Stimulated activated naive CD8-positive, alpha-beta T cell treated with anti-CD3 and anti-CD28 coated beads, Interleukin-15, amount 100 ng/mL, for 72 hours (primary cell): ENCODE results near the gene RMC1.
A peak's percentile ranks its signal among the peaks of the same experiment; 100 is the strongest.

Experiments used
- ATAC-seq: fragments of 150-1000 bp; cut with Tn5 transposase; 2 replicates; pipeline ENCODE4 v1.10.0; 2021; ENCODE audit warnings: mild to moderate bottlenecking, moderate library complexity
- DNase-seq, 2 donors: peaks; one replicate each; pipeline ENCODE4 v3.0.0; 2021 to 2022
- H3K27ac Mint-ChIP-seq, 2 donors: one replicate each; pipeline ENCODE4 v1.8.0; 2022; ENCODE audit warnings: mild to moderate bottlenecking in 2 of 2, mixed read lengths in 2 of 2, moderate library complexity in 2 of 2
- H3K27me3 Mint-ChIP-seq: one replicate; pipeline ENCODE4 v1.8.0; 2022; ENCODE audit warnings: mixed read lengths
- H3K4me1 Mint-ChIP-seq: one replicate; pipeline ENCODE4 v1.8.0; 2022; ENCODE audit warnings: mild to moderate bottlenecking, mixed read lengths
- H3K4me3 Mint-ChIP-seq, 2 donors: one replicate each; pipeline ENCODE4 v1.8.0; 2022; ENCODE audit warnings: mild to moderate bottlenecking in 2 of 2, mixed read lengths in 2 of 2, moderate library complexity in 1 of 2
- H3K9me3 Mint-ChIP-seq, 2 donors: one replicate each; pipeline ENCODE4 v1.8.0; 2022; ENCODE audit warnings: mixed read lengths in 2 of 2

Gene RMC1

DNA sequence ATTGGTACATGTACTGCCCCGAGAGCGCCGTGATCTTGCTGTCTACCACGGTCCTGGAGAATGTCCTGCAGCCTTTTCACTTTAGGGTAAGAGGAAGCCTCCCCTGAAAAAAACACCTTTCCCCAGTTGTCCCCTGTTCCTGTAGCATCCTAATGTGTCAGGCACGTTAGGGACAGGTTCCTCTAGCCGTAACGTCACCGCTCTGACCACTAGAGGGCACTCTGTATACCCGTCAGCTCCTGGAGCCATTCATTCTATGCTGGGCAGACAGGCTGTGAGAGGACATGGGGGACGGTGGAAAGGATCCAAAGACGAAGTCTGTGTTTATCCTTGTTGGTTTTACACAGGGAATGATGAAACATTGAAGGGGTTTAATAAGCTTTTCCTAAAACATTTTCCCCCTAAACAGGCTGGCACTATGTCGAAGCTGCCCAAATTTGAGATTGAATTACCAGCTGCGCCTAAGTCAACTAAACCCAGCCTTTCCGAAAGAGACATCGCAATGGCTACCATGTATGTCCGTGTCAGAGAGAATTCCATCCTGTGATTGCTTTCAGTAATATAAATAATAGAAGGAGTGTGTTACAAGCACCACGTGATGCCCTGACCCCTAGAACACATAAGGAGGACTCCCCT lies 12.7 kb downstream of the RMC1 start:
- Mint-ChIP-seq H3K27me3 (no peaks in the 10 kb centered on the region), H3K4me1 (peaks cover 25% of the 10 kb centered on the region), H3K27ac (no peak overlapping the region), H3K9me3 (no peaks in the 10 kb centered on the region), H3K4me3 (no peak overlapping the region)
- DNase-seq (peak; percentile 60 to 70), ATAC-seq (peak; percentile 97)

DNA sequence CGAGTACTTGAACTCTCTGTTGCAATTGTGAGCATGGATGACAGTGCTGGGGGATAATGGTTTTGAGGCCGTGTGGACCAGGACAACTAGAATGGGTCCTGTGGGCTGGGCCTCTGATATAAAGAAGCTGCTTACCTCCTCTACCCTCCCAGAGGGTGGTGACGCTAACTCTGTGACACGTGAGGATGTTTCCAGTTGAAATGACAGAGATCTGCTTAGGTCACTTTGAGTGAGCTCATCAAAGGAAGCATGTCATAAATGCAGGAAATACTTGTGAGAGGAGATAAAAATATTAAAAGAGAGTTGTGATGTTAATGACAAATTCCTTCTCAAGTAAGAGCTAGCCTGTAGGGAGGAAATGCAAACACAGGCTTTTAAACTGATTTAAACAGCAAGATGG lies 16.4 kb downstream of the RMC1 start:
- Mint-ChIP-seq H3K4me3 (no peak overlapping the region), H3K27ac (no peak overlapping the region), H3K9me3 (no peaks in the 10 kb centered on the region), H3K27me3 (no peaks in the 10 kb centered on the region), H3K4me1 (peaks cover 12% of the 10 kb centered on the region)
- no peak for ATAC-seq
- no peak for DNase-seq

DNA sequence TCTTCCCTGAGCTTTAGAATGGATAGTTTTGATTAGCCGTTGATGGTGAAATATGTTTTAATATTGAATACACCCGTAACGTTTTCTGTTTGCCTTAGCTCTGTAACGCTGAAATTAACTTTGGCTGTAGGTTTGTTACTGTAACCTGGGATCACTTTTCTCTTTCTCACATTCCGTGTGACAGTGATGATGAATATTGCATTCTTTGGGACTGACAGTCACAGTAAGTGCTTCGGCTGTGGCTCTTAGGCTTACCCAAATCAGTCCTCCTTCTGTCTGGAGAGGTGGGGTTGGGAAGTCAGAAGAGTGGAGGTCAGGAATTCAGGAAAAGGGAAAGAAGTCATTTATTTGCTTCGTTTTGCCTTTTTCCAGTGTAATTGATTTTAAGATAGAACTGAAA lies 18.0 kb downstream of the RMC1 start:
- Mint-ChIP-seq H3K4me1 (peaks cover 6% of the 10 kb centered on the region), H3K9me3 (no peaks in the 10 kb centered on the region), H3K4me3 (no peak overlapping the region), H3K27ac (no peak overlapping the region), H3K27me3 (no peaks in the 10 kb centered on the region)
- DNase-seq = no peak
- no peak for ATAC-seq

DNA sequence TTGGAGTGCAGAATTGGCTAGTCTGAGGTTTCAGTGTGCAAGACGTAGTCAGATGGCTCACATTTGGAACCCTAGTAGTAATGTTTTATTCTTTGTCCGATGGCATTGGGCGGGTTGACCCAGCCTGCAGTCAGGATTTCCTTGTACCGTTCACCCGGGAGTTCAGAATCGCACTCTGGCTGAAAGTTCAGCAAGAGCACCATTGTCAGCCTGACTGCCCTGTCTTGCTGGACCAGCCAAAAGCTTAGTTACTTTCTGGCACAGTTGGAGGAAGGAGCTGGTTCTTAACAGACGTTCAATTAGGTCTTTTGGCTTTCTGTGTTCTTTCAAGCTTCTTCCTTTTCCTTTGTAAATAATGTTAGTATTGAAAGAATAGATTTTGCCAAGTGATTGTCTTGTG lies 18.6 kb downstream of the RMC1 start:
- no peaks in the 10 kb centered on the region for H3K9me3 Mint-ChIP-seq
- ATAC-seq = no peak
- peaks cover 6% of the 10 kb centered on the region for H3K4me1 Mint-ChIP-seq
- no peak for DNase-seq
- no peak overlapping the region for H3K4me3 Mint-ChIP-seq
- H3K27me3 Mint-ChIP-seq = no peaks in the 10 kb centered on the region
- no peak overlapping the region for H3K27ac Mint-ChIP-seq

DNA sequence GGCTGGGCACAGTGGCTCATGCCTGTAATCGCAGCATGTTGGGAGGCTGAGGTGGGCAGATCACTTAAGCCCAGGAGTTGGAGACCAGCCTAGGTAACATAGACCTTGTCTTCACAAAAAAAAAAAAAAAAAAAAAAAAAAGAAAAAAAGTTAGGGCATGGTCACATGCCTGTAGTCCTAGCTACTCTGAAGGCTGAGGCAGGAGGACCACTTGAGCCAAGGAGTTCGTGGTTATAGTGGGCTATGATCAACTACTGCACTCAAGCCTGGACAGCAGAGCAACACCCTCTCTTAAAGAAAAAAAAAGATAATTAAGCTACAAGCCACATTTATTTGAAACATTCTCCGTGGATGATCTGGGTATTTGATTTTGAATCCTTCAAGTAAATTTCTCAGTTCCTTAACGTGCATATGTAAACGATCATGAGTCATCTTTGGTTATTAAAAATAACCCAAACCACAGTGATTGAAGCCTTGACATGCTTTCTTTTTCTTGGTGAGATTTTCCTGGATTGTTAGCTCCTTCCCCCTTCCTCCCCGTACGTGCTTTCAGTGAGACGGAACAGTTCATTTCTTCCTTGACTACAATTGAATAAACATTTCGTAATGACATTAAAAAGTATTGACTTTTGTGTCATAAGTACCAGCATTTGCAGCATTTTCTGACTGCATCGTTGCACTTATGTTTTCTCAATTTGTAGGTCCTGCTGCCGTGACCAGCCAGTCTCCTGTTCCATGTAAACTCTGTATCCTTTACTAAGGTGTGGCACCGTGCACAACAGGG lies 20.3 kb downstream of the RMC1 start:
- no peak for DNase-seq
- no peak overlapping the region for H3K4me3 Mint-ChIP-seq
- ATAC-seq = no peak
- peaks cover 6% of the 10 kb centered on the region for H3K4me1 Mint-ChIP-seq
- H3K27me3 Mint-ChIP-seq = no peaks in the 10 kb centered on the region
- no peak overlapping the region for H3K27ac Mint-ChIP-seq
- no peaks in the 10 kb centered on the region for H3K9me3 Mint-ChIP-seq

DNA sequence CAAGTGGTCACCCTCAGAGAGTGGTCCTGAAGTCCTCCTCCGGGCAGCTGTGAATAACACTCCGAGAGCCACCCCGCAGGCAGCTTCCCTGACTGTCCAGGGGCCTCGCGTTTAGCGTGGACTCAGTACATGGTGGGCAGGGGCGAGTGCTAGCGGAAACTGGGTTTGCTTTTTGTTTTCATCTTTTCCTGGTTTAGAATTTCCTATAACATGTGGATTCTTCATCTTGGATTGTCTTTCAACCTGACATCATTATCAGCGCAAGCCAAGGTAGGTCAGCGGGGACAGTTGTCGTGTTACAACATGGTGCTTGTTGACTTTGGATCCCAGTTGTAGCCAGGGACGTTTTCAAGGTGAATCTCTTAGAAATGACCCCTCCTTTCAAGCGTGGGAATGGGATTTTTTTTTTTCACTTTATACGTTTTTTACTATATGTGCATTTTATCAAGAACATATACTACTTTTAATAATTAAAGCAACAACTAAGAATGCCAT lies 20.9 kb downstream of the RMC1 start:
- no peak for ATAC-seq

DNA sequence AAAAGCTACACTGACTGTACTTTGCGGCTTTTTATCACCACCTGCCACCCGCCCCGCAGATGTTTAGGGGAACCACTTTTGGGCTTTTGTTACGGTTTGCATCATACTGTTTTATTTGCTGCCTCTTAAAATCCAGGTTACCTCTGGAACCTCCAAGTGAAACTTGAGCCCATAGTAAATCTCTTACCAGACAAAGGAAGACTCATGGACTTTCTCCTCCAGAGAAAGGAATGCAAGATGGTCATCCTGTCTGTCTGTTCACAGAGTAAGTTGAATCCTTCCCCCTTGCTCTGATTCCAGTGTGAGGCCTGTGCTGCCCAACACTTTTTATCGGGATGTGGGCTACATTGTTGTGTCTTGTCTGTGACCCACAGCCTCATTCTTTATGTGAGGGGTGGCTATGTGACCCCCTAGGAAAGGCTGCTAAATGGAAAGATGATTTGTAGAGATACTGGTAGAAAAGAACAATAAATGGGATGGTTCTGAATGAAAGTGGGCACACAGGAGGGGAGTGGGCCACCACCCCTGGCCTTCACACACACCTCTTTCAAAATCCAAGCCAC lies 23.3 kb downstream of the RMC1 start:
- no peaks in the 10 kb centered on the region for H3K27me3 Mint-ChIP-seq
- ATAC-seq = no peak
- no peak overlapping the region for H3K27ac Mint-ChIP-seq
- DNase-seq = no peak
- H3K4me3 Mint-ChIP-seq = no peak overlapping the region
- no peaks in the 10 kb centered on the region for H3K9me3 Mint-ChIP-seq
- peaks cover 19% of the 10 kb centered on the region for H3K4me1 Mint-ChIP-seq

More for the DNA sequence above, 20.9 kb downstream of the RMC1 start:
- H3K27me3 Mint-ChIP-seq = no peaks in the 10 kb centered on the region
- DNase-seq = no peak
- no peak overlapping the region for H3K4me3 Mint-ChIP-seq
- peaks cover 10% of the 10 kb centered on the region for H3K4me1 Mint-ChIP-seq
- no peaks in the 10 kb centered on the region for H3K9me3 Mint-ChIP-seq
- H3K27ac Mint-ChIP-seq = no peak overlapping the region

DNA sequence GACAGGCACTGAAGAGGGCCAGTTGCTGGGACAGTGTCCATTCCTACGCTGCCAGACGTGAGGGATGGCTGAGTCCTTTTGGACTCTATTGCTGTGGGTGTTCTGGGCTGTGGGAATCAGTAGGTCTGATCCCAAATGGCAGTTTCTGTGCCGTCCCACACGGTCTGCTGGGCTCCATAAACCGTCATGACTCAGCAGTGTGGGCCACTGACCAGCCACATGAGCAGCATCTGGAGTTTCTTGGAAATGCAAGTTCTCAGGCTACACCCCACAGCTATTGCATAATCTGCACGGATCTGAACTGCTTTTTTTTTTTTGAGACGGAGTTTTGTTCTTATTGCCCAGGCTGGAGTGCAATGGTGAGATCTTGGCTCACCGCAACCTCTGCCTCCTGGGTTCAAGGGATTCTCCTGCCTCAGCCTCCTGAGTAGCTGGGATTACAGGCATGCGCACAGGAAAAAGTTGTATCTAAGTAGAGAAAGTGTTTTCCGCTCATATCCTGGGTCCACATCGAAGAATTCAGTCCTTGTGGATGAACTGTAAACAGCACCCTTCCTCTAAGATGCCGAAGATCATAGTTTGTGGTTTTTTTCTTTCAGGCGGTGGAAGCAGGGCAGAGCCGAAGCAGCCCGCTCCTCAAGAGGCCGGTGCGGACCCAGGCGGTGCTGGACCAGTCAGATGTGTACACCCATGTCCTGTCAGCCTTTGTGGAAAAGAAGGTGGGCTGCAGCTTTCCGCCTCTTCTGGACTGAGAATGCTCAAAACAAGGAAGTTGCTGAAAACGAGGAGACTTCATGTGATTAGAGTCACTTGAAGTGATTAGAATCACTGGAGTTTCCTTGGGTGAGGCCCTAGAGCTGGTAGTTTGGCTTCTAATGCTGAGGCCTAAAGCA lies 25.5 kb downstream of the RMC1 start:
- no peak overlapping the region for H3K4me3 Mint-ChIP-seq
- peak overlapping the region in 1 of 2 donors; percentile 4 for H3K27ac Mint-ChIP-seq
- H3K4me1 Mint-ChIP-seq = peaks cover 16% of the 10 kb centered on the region
- ATAC-seq (no peak), DNase-seq (no peak)
- H3K9me3 Mint-ChIP-seq = no peaks in the 10 kb centered on the region
- no peaks in the 10 kb centered on the region for H3K27me3 Mint-ChIP-seq

DNA sequence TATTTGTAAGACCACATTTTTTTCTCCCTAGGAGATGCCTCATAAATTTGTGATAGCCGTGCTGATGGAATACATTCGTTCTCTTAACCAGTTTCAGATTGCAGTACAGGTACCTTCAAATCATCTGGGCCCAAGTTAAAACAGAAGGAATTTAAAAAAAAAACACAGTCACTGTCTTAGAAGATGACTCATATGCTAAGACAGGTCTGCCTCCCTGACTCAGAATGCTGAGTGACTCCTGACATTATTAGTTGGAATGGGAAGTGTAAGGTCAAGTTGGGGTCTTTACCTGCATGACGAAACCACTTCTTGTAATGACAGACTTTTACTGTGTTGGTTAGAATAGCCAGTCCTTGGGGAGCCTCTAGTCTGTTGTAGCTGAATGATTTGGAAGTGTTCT lies 26.3 kb downstream of the RMC1 start:
- Mint-ChIP-seq H3K4me1 (peaks cover 13% of the 10 kb centered on the region), H3K9me3 (no peaks in the 10 kb centered on the region), H3K27ac (peak overlapping the region; percentile 7 to 88), H3K4me3 (no peak overlapping the region), H3K27me3 (no peaks in the 10 kb centered on the region)
- peak; percentile 76 for ATAC-seq
- no peak for DNase-seq

DNA sequence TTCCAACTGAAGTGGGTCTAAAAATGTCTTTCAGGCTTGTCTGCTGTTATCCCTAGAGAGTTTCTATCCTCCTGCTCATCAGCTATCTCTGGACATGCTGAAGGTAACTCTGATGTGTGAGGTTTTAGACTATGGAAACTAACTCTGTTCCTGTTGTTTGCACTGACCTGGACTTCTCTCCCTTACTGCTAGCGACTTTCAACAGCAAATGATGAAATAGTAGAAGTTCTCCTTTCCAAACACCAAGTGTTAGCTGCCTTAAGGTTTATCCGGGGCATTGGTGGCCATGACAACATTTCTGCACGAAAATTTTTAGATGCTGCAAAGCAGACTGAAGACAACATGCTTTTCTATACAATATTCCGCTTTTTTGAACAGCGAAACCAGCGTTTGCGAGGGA lies 26.9 kb downstream of the RMC1 start:
- no peak for DNase-seq
- Mint-ChIP-seq H3K4me1 (peaks cover 13% of the 10 kb centered on the region), H3K4me3 (no peak overlapping the region), H3K27ac (peak overlapping the region in 1 of 2 donors; percentile 88), H3K9me3 (no peaks in the 10 kb centered on the region), H3K27me3 (no peaks in the 10 kb centered on the region)
- ATAC-seq = no peak

DNA sequence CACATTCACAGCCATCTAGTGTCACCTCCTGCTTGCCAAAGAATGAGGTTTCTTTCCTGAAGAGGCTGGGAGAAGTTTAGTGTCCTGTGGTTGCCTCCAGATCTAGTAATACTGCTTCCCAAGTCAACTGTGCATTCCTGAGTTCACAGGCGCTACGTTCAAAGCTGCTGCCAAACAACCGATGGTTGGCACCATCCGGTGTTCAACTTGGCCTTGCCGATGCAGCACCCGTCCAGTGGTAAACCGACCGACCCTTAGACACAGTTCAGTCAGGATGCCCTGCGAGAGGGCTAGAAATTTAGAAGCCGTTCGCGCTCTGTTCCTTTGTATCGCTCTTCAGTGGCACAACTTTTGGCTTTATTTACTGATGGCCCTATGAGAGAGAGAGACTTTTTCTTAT lies 28.6 kb downstream of the RMC1 start:
- Mint-ChIP-seq H3K4me1 (peaks cover 13% of the 10 kb centered on the region), H3K27ac (peak overlapping the region in 1 of 2 donors; percentile 30), H3K9me3 (no peaks in the 10 kb centered on the region), H3K27me3 (no peaks in the 10 kb centered on the region), H3K4me3 (no peak overlapping the region)
- ATAC-seq (no peak), DNase-seq (no peak)

DNA sequence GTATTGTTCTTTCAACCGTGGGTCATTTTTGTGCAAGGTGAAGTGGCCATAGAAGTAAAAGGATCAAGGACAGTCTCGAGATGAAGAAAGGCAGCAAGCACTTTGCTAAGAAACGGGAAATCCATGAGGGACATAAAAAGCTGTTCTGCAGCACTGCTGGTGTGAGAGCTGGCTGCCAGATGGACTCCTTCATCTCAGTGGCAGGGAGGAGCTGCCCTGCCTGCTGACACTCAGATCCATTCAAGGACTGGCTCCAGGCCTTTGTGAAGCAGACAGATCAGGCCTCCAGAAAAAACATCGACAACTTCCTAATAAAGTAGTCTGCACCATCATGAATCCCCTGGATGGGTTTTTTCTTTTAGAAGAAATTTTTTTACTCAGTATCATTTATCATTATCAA lies 29.5 kb downstream of the RMC1 start:
- no peaks in the 10 kb centered on the region for H3K27me3 Mint-ChIP-seq
- H3K27ac Mint-ChIP-seq = no peak overlapping the region
- no peak for DNase-seq
- ATAC-seq = no peak
- peaks cover 13% of the 10 kb centered on the region for H3K4me1 Mint-ChIP-seq
- H3K9me3 Mint-ChIP-seq = no peaks in the 10 kb centered on the region
- no peak overlapping the region for H3K4me3 Mint-ChIP-seq

DNA sequence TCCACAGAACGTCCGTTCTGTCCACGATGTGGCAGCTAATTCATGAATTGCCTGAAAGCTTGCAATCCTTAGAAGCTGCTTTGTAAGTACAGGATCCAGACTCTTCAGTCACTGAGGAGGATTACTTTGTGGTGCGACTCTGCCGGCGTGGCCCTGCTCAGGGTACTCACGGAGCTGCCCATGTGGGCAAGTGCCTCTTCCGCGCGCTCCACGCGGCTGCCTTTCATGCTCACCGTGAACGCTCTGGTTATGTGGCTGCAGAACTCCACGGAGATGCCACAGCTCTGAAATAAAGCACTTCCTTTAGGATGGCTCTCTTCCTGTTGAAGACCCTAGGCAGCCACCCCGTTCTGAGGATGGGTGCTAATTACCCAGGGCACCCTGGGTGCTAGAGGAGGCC lies 31.0 kb downstream of the RMC1 start:
- Mint-ChIP-seq H3K9me3 (no peaks in the 10 kb centered on the region), H3K4me3 (no peak overlapping the region), H3K27me3 (no peaks in the 10 kb centered on the region), H3K27ac (no peak overlapping the region), H3K4me1 (peaks cover 9% of the 10 kb centered on the region)
- ATAC-seq (no peak), DNase-seq (no peak)

DNA sequence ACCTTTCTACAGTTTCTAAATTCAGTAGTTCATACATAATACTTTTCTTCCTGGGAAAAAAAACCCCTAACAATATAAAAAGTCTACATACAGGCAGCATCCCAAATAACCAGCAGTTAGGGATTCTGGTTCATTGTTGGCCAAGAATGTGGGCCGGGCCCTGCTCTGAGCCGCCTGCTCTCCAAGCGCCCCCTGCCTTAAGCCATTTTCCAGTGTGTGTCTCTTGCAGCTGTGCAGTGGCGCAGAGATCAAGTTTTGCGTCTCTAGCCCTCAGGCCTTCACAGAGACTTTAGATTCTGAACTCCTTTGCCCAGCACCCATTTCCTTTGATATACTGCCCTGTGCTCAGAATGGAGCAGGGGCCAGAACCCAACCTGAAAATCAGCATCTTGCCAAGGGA lies 32.9 kb downstream of the RMC1 start:
- Mint-ChIP-seq H3K27me3 (no peaks in the 10 kb centered on the region), H3K4me1 (peaks cover 17% of the 10 kb centered on the region), H3K4me3 (no peak overlapping the region), H3K27ac (peak overlapping the region in 1 of 2 donors; percentile 48), H3K9me3 (no peaks in the 10 kb centered on the region)
- ATAC-seq (no peak), DNase-seq (no peak)

DNA sequence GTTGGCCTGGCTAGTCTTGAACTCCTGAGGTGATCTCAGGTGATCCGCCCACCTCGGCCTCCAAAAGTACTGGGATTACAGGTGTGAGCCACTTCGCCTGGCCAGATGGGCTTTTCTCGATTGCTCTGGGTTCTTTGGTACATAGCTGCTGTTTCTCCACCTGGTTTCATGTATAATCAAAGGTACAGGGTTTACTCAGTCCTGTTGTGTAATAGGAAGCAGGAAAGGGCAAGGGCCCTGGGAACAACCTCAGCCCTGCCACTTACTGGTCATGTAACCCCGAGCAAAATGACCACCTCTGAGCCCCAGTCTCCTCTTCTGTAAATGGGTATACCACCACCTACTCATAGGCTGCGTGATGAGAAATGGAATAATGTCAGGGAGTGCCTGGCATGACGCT lies 34.0 kb downstream of the RMC1 start:
- Mint-ChIP-seq H3K4me1 (peaks cover 26% of the 10 kb centered on the region), H3K27ac (peak overlapping the region in 1 of 2 donors; percentile 34), H3K4me3 (no peak overlapping the region), H3K9me3 (no peaks in the 10 kb centered on the region), H3K27me3 (no peaks in the 10 kb centered on the region)
- DNase-seq (no peak), ATAC-seq (no peak)
